Common myeloid progenitor, CD34-positive (primary cell): ENCODE data around the gene COL5A2.

Source experiments
- CTCF ChIA-PET: fragments of 350-600 bp; sonication (Branson Sonifier 250); formaldehyde crosslinking; loops from one replicate; lab custom pipeline; 2021; ENCODE audit warnings: antibody characterized with exemption; lab: Charles Lee
- POLR2A ChIA-PET: fragments of 350-600 bp; sonication (Branson Sonifier 250); formaldehyde crosslinking; loops from one replicate; lab custom pipeline; 2021; ENCODE audit warnings: antibody characterized with exemption; lab: Charles Lee
- DNase-seq, 3 donors: peaks; one replicate each; pipeline versions ENCODE4 v3.0.0 to v3.0.0-alpha.2; 2013
- H3K27ac ChIP-seq, 2 experiments: 1 replicate in 1 of 2; 2 replicates in 1 of 2; pipeline ENCODE4 v1.7.0; 2013; ENCODE audit warnings: inconsistent platforms in 2 of 2, low read length in 2 of 2, mild to moderate bottlenecking in 2 of 2, low read depth in 1 of 2, moderate library complexity in 1 of 2; ENCODE audit not compliant: severe bottlenecking in 2 of 2, insufficient read depth in 1 of 2, poor library complexity in 1 of 2
- H3K27me3 ChIP-seq, 5 experiments: replicated peaks in 2 of 5; 1 replicate in 3 of 5; 2 replicates in 2 of 5; pipeline versions ENCODE4 v1.6.1 to v1.7.0; 2013; ENCODE audit warnings: low read length in 4 of 5, mild to moderate bottlenecking in 2 of 5, moderate library complexity in 2 of 5, inconsistent platforms in 1 of 5; ENCODE audit not compliant: insufficient read depth in 5 of 5, control insufficient read depth in 4 of 5
- H3K36me3 ChIP-seq, 4 experiments: 1 replicate in 2 of 4; 2 replicates in 2 of 4; pipeline versions ENCODE4 v1.6.1 to v1.7.0; 2013; ENCODE audit warnings: low read length in 3 of 4, control low read depth in 1 of 4, mild to moderate bottlenecking in 1 of 4; ENCODE audit not compliant: control insufficient read depth in 4 of 4, insufficient read depth in 4 of 4
- H3K4me1 ChIP-seq, 4 experiments: 1 replicate in 3 of 4; 2 replicates in 1 of 4; pipeline versions ENCODE4 v1.6.1 to v1.7.1; 2013; ENCODE audit warnings: low read length in 3 of 4, mild to moderate bottlenecking in 3 of 4, control low read depth in 1 of 4, inconsistent platforms in 1 of 4, moderate library complexity in 1 of 4; ENCODE audit not compliant: control insufficient read depth in 4 of 4, insufficient read depth in 4 of 4; ENCODE audit errors: control extremely low read depth in 1 of 4
- H3K4me3 ChIP-seq, 7 experiments: 1 replicate in 4 of 7; 2 replicates in 3 of 7; pipeline versions ENCODE4 v1.5.1 to v1.7.0; 2013; ENCODE audit warnings: mild to moderate bottlenecking in 7 of 7, low read length in 6 of 7, moderate library complexity in 6 of 7, inconsistent platforms in 2 of 7, low read depth in 2 of 7, control low read depth in 1 of 7; ENCODE audit not compliant: insufficient read depth in 4 of 7, control insufficient read depth in 1 of 7; ENCODE audit errors: extremely low read depth in 1 of 7
- H3K9me3 ChIP-seq, 5 experiments: 1 replicate in 4 of 5; 2 replicates in 1 of 5; pipeline versions ENCODE4 v1.6.1 to v1.7.1; 2013; ENCODE audit warnings: low read length in 4 of 5, mild to moderate bottlenecking in 2 of 5, inconsistent platforms in 1 of 5, low read depth in 1 of 5, moderate library complexity in 1 of 5; ENCODE audit not compliant: control insufficient read depth in 4 of 5, insufficient read depth in 2 of 5; ENCODE audit errors: control extremely low read depth in 1 of 5
- WGBS: methylation state at CpG from one replicate; pipeline ENCODE4 v1.1.5; 2013; ENCODE audit not compliant: insufficient coverage; 5-methylcytosine and 5-hydroxymethylcytosine counted together

COL5A2 gene

GRCh38 chr2:189012351-189012750 lies 167.2 kb downstream of the COL5A2 start:
- Histone ChIP-seq H3K4me3 (no peak overlapping the region), H3K27ac (no peak overlapping the region), H3K9me3 (no peaks in the 10 kb centered on the region), H3K36me3 (no peaks in the 10 kb centered on the region), H3K4me1 (no peaks in the 10 kb centered on the region), H3K27me3 (no peaks in the 10 kb centered on the region)
- POLR2A ChIA-PET: no interaction called here
- DNase-seq: no peak
- WGBS: no CpG with 5 or more reads among the region's 1 CpG
- CTCF ChIA-PET: no interaction called here

- POLR2A ChIA-PET: no interaction called here
- Histone ChIP-seq H3K4me1 (no peaks in the 10 kb centered on the region), H3K27ac (no peak overlapping the region), H3K4me3 (no peak overlapping the region), H3K27me3 (no peaks in the 10 kb centered on the region), H3K36me3 (no peaks in the 10 kb centered on the region), H3K9me3 (no peaks in the 10 kb centered on the region)
- DNase-seq: no peak
- WGBS: 95% methylated on average over 4 of the region's 6 CpGs
- CTCF ChIA-PET: no interaction called here
These were observed 169.0 kb downstream of the COL5A2 start for GRCh38 chr2:189010536-189010935.

- POLR2A ChIA-PET: no interaction called here
- 98% methylated on average over 7 of the region's 9 CpGs for WGBS
These were observed 170.9 kb downstream of the COL5A2 start for GRCh38 chr2:189008555-189009262.

GRCh38 chr2:189002079-189002478 lies 177.5 kb downstream of the COL5A2 start:
- ChIA-PET CTCF (no interaction called here), POLR2A (no interaction called here)
- no peak overlapping the region for H3K4me3 ChIP-seq
- H3K27me3 ChIP-seq: no peaks in the 10 kb centered on the region
- no peaks in the 10 kb centered on the region for H3K4me1 ChIP-seq
- no peak overlapping the region for H3K27ac ChIP-seq
- H3K36me3 ChIP-seq: no peaks in the 10 kb centered on the region
- 25% methylated on average over 1 of the region's 1 CpG for WGBS
- no peak for DNase-seq
- H3K9me3 ChIP-seq: no peaks in the 10 kb centered on the region

More at GRCh38 chr2:189008555-189009262, 170.9 kb downstream of the COL5A2 start:
- no peaks in the 10 kb centered on the region for H3K4me1 ChIP-seq
- H3K9me3 ChIP-seq: no peaks in the 10 kb centered on the region
- CTCF ChIA-PET: no interaction called here
- no peak overlapping the region for H3K4me3 ChIP-seq
- no peak overlapping the region for H3K27ac ChIP-seq
- no peaks in the 10 kb centered on the region for H3K36me3 ChIP-seq
- DNase-seq: no peak
- no peaks in the 10 kb centered on the region for H3K27me3 ChIP-seq

GRCh38 chr2:189000221-189000620 lies 179.3 kb downstream of the COL5A2 start:
- H3K27ac ChIP-seq: no peak overlapping the region
- ChIA-PET POLR2A (no interaction called here), CTCF (no interaction called here)
- H3K4me3 ChIP-seq: no peak overlapping the region
- H3K27me3 ChIP-seq: no peaks in the 10 kb centered on the region
- no peak for DNase-seq
- no peaks in the 10 kb centered on the region for H3K9me3 ChIP-seq
- no peaks in the 10 kb centered on the region for H3K36me3 ChIP-seq
- no peaks in the 10 kb centered on the region for H3K4me1 ChIP-seq

- Histone ChIP-seq H3K27ac (no peak overlapping the region), H3K9me3 (no peaks in the 10 kb centered on the region), H3K4me3 (no peak overlapping the region), H3K4me1 (no peaks in the 10 kb centered on the region), H3K36me3 (no peaks in the 10 kb centered on the region), H3K27me3 (no peaks in the 10 kb centered on the region)
- ChIA-PET CTCF (no interaction called here), POLR2A (no interaction called here)
- DNase-seq: no peak
These were observed 182.3 kb downstream of the COL5A2 start for GRCh38 chr2:188997263-188997662.

GRCh38 chr2:188993247-188993646 lies 186.3 kb downstream of the COL5A2 start:
- Histone ChIP-seq H3K9me3 (no peaks in the 10 kb centered on the region), H3K27me3 (no peaks in the 10 kb centered on the region), H3K36me3 (no peaks in the 10 kb centered on the region), H3K4me3 (no peak overlapping the region), H3K27ac (no peak overlapping the region), H3K4me1 (no peaks in the 10 kb centered on the region)
- ChIA-PET POLR2A (no interaction called here), CTCF (no interaction called here)
- DNase-seq: no peak
- 100% methylated on average over 1 of the region's 1 CpG for WGBS
